Measurements from ENCODE around the gene AOC1.

AOC1 gene

DNA sequence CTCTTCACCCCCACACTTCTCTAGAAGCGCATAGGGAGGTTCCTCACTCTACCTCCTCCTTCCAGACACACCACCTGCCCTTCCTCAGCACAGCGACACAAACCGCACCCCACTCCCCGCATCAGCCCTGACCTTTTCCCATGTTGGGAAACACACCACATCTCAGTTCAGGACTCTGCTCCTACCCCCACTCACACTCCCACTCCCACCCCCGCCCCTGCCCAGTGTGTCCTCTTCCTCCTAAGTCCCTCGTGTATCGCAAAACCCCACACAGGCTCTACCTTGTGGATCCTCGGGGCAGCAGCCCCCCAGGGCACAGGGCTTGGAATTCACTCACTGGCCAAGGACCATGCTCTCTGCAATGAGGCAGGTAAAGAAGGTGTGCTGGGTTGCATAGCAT, 4.2 kb upstream of the AOC1 start:
- H3K4me3 ChIP-seq (ENCODE audit: insufficient read length, low read depth): no peak overlapping the region
- H3K9ac ChIP-seq (ENCODE audit: insufficient read length, low read depth): no peak overlapping the region
- DNase-seq (ENCODE audit: low read depth, low spot score): no peak
- TF ChIP-seq ZNF274 (IDR thresholded peaks at IDR 0.05; ENCODE audit: low read depth, low read length) (no peak), SUZ12 (IDR thresholded peaks at IDR 0.05; ENCODE audit: extremely low read depth, insufficient read depth, insufficient read length) (no peak), YY1 (IDR thresholded peaks at IDR 0.05; ENCODE audit: insufficient read depth, insufficient read length) (no peak)
- H3K27me3 ChIP-seq (ENCODE audit: insufficient read depth, insufficient read length): no peaks in the 10 kb centered on the region
- H3K9me3 ChIP-seq (ENCODE audit: insufficient read depth, low read length): no peaks in the 10 kb centered on the region
- no peaks in the 10 kb centered on the region for H3K4me1 ChIP-seq (ENCODE audit: insufficient read depth, insufficient read length)
- no peaks in the 10 kb centered on the region for H3K36me3 ChIP-seq (ENCODE audit: insufficient read depth, insufficient read length, low read length)

DNA sequence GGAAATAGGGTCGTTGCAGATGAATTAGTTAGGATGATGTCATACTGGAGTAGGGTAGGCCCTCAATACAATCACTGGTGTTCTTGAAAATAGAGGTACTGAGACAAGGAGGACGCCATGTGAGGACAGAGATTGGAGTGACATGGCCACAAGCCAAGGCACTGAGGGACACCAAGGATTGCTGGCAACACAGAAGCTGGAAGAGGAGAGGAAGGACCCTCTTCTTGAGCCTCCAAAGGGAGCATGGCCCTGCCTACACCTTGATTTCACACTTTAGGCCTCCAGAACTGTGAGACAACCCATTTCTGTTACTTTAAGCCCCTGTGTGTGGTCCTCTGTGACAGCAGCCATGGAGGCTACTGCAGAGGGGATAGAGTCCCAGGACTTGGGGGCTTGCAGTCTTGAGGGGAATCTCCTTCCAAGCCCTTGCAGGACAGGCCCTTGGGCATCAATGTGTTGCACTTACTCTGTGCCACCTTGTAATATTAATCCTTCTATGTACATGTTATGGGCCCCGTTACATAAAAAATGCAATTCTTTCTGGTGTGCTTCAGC, 3.7 kb upstream of the AOC1 start:
- Histone ChIP-seq H3K4me3 (ENCODE audit: insufficient read length, low read depth) (no peak overlapping the region), H3K27me3 (ENCODE audit: insufficient read depth, insufficient read length) (no peaks in the 10 kb centered on the region), H3K9ac (ENCODE audit: insufficient read length, low read depth) (no peak overlapping the region), H3K36me3 (ENCODE audit: insufficient read depth, insufficient read length, low read length) (no peaks in the 10 kb centered on the region), H3K4me1 (ENCODE audit: insufficient read depth, insufficient read length) (no peaks in the 10 kb centered on the region), H3K9me3 (ENCODE audit: insufficient read depth, low read length) (no peaks in the 10 kb centered on the region)
- TF ChIP-seq SUZ12 (IDR thresholded peaks at IDR 0.05; ENCODE audit: extremely low read depth, insufficient read depth, insufficient read length) (no peak), ZNF274 (IDR thresholded peaks at IDR 0.05; ENCODE audit: low read depth, low read length) (no peak), YY1 (IDR thresholded peaks at IDR 0.05; ENCODE audit: insufficient read depth, insufficient read length) (no peak)
- DNase-seq (ENCODE audit: low read depth, low spot score): no peak

DNA sequence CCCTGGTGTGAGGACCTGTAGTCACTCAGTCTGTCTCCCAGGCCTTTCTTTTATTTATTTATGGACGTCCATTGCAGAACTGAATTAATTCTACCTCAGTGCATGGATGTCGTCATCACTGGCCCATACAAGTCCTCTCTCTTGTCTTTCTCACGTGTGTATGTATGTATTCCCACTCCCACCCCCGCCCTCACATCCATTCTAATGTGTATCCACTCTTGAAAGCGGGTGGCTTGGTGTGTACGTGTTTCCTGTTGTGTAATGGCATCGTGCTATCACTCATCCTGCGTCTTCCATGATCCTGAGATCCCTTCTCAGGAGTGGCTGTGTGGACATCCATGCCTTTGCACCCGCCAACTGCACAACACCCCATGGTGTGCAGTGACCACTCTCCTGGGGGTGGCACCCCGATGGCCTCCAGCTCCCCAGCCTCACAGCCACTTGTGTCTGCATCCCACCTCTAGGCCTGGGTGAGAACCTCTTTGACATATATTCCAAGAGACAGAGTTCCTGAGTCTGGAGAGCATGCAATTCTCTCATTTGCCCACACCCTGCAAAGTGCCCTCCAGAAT, 3.0 kb upstream of the AOC1 start:
- peaks cover 4% of the 10 kb centered on the region for H3K4me1 ChIP-seq (ENCODE audit: insufficient read depth, insufficient read length)
- no peaks in the 10 kb centered on the region for H3K27me3 ChIP-seq (ENCODE audit: insufficient read depth, insufficient read length)
- no peak overlapping the region for H3K4me3 ChIP-seq (ENCODE audit: insufficient read length, low read depth)
- DNase-seq (ENCODE audit: low read depth, low spot score): no peak
- H3K9me3 ChIP-seq (ENCODE audit: insufficient read depth, low read length): no peaks in the 10 kb centered on the region
- no peak for TF ChIP-seq ZNF274 (IDR thresholded peaks at IDR 0.05; ENCODE audit: low read depth, low read length)
- H3K9ac ChIP-seq (ENCODE audit: insufficient read length, low read depth): no peak overlapping the region
- no peaks in the 10 kb centered on the region for H3K36me3 ChIP-seq (ENCODE audit: insufficient read depth, insufficient read length, low read length)

GRCh38 chr7:150850273-150850672, 2.0 kb upstream of the AOC1 start:
- H3K36me3 ChIP-seq (ENCODE audit: insufficient read depth, insufficient read length, low read length): no peaks in the 10 kb centered on the region
- no peak overlapping the region for H3K4me3 ChIP-seq (ENCODE audit: insufficient read length, low read depth)
- no peaks in the 10 kb centered on the region for H3K27me3 ChIP-seq (ENCODE audit: insufficient read depth, insufficient read length)
- no peak for DNase-seq (ENCODE audit: low read depth, low spot score)
- H3K4me1 ChIP-seq (ENCODE audit: insufficient read depth, insufficient read length): peaks cover 5% of the 10 kb centered on the region
- TF ChIP-seq ZNF274 (IDR thresholded peaks at IDR 0.05; ENCODE audit: low read depth, low read length) (no peak), SUZ12 (IDR thresholded peaks at IDR 0.05; ENCODE audit: extremely low read depth, insufficient read depth, insufficient read length) (no peak), YY1 (IDR thresholded peaks at IDR 0.05; ENCODE audit: insufficient read depth, insufficient read length) (no peak)
- H3K9ac ChIP-seq (ENCODE audit: insufficient read length, low read depth): no peak overlapping the region
- no peaks in the 10 kb centered on the region for H3K9me3 ChIP-seq (ENCODE audit: insufficient read depth, low read length)

DNA sequence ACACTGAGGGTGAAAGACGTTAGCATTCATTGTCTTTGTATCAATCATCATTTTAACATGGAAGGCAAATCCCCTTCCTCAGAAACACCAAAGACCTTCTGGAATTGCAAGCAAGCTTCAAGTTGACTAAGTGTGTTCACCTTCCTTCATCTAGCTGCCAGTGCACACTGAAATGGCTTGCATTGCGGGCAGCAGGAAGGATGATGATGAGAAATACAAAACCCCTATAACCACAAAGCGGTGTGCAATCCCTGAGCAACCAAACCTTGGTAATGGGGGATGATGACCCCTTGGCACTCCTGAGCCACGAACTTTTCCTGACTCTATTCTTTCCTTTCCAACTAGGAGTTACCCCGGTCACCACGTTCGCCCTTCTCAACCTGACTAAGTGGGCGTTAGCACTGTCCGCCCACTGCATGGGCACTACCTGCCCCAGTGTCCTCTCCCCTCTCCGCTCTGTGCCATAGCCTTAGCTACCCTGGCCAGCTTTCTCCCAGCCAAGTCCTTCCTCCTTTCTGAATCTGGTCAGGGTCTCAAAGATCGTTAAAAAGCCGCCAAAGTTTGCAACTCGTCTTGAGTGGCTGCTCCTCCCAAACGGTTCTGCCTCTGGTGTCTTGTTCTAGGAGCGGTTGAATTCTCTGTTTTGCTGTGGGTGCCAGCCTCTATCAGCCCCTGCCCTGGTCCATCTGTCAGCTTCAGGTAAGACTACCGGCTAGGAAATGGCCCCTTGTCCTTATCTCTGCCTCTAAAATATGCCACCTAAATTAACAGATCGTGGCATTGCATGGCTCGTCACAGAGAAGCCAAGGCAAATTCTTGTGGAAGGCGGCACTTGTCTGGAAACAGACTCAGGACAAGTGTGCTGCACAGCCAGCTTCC, 586 bp upstream of the AOC1 start:
- no peaks in the 10 kb centered on the region for H3K36me3 ChIP-seq (ENCODE audit: insufficient read depth, insufficient read length, low read length)
- DNase-seq (ENCODE audit: low read depth, low spot score): no peak
- peaks cover 5% of the 10 kb centered on the region for H3K4me1 ChIP-seq (ENCODE audit: insufficient read depth, insufficient read length)
- no peak overlapping the region for H3K4me3 ChIP-seq (ENCODE audit: insufficient read length, low read depth)
- no peak overlapping the region for H3K9ac ChIP-seq (ENCODE audit: insufficient read length, low read depth)
- no peaks in the 10 kb centered on the region for H3K27me3 ChIP-seq (ENCODE audit: insufficient read depth, insufficient read length)
- no peaks in the 10 kb centered on the region for H3K9me3 ChIP-seq (ENCODE audit: insufficient read depth, low read length)
- TF ChIP-seq SUZ12 (IDR thresholded peaks at IDR 0.05; ENCODE audit: extremely low read depth, insufficient read depth, insufficient read length): no peak

DNA sequence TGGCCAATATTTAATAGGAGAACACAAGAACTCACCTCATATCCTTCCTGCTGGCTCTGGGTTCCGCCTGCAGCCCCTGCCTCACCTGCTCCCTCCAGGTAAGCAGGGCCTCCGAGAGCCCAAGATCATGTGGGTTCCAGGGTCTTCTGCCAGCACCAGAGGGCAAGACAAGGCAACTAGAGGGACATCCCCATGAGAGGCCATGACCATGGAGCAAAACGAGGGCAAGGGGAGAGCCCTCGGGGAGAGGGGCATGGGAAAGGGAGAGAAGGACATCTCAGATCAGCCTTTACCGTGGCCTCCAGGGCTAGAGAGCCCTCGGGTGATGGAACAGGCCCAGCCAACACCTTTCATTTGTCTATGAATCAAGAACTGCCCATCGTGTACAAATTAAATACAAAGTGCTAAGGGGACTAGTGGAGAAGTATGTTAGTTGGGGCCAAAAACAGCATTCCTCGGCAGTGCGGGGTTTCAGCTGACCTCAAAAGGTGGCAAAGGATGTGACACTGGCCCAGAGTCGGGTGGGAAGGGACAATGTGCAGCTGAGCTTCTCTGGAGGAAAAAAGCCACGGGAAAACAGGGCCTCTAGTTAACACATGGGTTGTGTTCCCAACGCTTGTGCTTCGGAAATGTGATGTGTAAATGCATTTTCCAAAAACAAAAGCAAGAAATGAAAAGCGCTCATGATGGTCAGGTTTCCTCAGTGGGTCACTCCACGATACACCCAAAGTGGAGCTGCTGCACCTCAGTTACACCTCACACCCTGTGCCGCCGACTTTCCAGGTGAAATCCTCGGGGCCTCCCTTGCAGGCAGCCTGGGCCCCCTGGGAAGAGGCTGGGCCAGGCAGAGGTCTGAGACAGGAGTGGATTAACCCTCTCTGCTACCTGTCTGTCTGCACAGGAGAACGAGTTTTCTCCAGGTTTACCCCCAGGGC, 2.0 kb downstream of the AOC1 start:
- Histone ChIP-seq H3K27me3 (ENCODE audit: insufficient read depth, insufficient read length) (no peaks in the 10 kb centered on the region), H3K9ac (ENCODE audit: insufficient read length, low read depth) (no peak overlapping the region), H3K36me3 (ENCODE audit: insufficient read depth, insufficient read length, low read length) (no peaks in the 10 kb centered on the region), H3K9me3 (ENCODE audit: insufficient read depth, low read length) (no peaks in the 10 kb centered on the region), H3K4me1 (ENCODE audit: insufficient read depth, insufficient read length) (peaks cover 5% of the 10 kb centered on the region), H3K4me3 (ENCODE audit: insufficient read length, low read depth) (no peak overlapping the region)
- TF ChIP-seq ZNF274 (IDR thresholded peaks at IDR 0.05; ENCODE audit: low read depth, low read length) (no peak), YY1 (IDR thresholded peaks at IDR 0.05; ENCODE audit: insufficient read depth, insufficient read length) (no peak)
- no peak for DNase-seq (ENCODE audit: low read depth, low spot score)

DNA sequence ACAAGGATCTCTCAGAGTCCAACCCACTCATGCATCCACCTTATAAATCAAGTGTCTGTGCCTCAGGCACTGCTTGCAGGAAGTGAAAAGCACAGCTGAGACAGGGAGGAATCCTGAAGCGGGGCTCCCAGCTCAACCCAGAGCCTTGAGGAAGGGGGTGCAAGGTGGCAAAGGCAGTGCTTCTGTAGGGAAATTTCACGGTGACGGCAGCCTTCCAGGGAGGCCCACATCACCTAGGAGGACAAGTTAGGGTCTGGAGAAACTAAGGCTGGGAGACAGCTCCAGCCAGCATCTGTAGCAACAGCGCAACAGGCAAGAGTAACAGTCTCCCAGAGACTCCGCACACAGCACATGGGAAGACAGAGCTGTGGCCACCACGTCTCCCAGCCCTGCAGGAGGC, 2.7 kb downstream of the AOC1 start:
- TF ChIP-seq ZNF274 (IDR thresholded peaks at IDR 0.05; ENCODE audit: low read depth, low read length) (no peak), SUZ12 (IDR thresholded peaks at IDR 0.05; ENCODE audit: extremely low read depth, insufficient read depth, insufficient read length) (no peak), YY1 (IDR thresholded peaks at IDR 0.05; ENCODE audit: insufficient read depth, insufficient read length) (no peak)
- Histone ChIP-seq H3K4me3 (ENCODE audit: insufficient read length, low read depth) (no peak overlapping the region), H3K36me3 (ENCODE audit: insufficient read depth, insufficient read length, low read length) (no peaks in the 10 kb centered on the region), H3K27me3 (ENCODE audit: insufficient read depth, insufficient read length) (no peaks in the 10 kb centered on the region), H3K9me3 (ENCODE audit: insufficient read depth, low read length) (no peaks in the 10 kb centered on the region), H3K4me1 (ENCODE audit: insufficient read depth, insufficient read length) (peaks cover 5% of the 10 kb centered on the region), H3K9ac (ENCODE audit: insufficient read length, low read depth) (no peak overlapping the region)
- DNase-seq (ENCODE audit: low read depth, low spot score): no peak

Data from NT2/D1 (cell line).